ENCODE data around the gene ADNP. TPM values are rescaled to one million over a fixed set of nuclear protein-coding genes. Genes with fewer than 3 reads are reported as not detected.

Gene ADNP
- total RNA-seq, 4 donors from 2014 or later: 51.8 to 64.3 (median 58.2) TPM

DNA sequence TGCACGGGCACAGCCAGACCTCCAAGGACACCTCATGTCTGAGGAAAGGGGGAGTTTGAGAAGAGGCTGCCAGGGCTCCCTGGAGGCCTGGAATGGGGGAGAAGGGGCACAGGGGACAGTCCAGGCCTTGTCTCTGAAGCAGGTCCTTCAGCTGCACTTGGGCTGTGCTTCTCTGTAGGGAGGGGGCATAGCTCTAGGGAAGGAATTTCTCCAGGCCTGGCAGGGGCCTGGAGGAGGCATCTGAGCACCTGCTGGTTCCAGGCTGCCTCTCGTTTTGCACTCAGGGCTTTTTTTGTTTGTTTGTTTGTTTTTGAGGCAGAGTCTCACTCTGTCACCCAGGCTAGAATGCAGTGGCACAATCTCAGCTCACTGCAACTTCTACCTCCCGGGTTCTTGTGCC, 68.7 kb downstream of the ADNP start:
- TF ChIP-seq, protein P1, sequence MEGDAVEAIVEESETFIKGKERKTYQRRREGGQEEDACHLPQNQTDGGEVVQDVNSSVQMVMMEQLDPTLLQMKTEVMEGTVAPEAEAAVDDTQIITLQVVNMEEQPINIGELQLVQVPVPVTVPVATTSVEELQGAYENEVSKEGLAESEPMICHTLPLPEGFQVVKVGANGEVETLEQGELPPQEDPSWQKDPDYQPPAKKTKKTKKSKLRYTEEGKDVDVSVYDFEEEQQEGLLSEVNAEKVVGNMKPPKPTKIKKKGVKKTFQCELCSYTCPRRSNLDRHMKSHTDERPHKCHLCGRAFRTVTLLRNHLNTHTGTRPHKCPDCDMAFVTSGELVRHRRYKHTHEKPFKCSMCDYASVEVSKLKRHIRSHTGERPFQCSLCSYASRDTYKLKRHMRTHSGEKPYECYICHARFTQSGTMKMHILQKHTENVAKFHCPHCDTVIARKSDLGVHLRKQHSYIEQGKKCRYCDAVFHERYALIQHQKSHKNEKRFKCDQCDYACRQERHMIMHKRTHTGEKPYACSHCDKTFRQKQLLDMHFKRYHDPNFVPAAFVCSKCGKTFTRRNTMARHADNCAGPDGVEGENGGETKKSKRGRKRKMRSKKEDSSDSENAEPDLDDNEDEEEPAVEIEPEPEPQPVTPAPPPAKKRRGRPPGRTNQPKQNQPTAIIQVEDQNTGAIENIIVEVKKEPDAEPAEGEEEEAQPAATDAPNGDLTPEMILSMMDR (IDR thresholded peaks at IDR 0.05): no peak
- TF ChIP-seq POLR2A (IDR thresholded peaks at IDR 0.05): no peak
- no peaks in the 10 kb centered on the region for H3K27me3 ChIP-seq
- H3K4me3 ChIP-seq: no peak overlapping the region
- H3K36me3 ChIP-seq: no peaks in the 10 kb centered on the region
- no peaks in the 10 kb centered on the region for H3K4me1 ChIP-seq
- no peaks in the 10 kb centered on the region for H3K9me3 ChIP-seq
- no peak overlapping the region for H3K27ac ChIP-seq
- DNase-seq: no peak

DNA sequence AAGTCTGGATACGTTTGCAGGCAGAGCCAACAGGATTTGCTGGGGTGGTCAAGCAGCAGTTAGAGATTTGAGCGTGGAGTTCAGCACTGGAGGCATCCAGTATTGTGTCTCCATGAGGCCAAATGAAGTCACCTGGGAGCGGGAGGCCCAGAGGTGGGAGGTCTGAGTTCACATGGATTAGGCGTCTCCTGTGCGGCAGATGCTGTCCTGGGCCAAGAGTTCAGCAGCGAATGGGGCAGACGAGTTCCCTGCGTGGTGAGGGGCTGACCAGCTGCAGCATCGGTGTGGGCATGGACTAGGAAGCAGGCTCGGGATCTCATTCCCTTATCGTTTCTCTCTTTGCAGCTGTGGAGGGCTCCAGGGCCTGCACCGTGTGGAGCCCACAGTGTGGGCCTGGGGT, 70.2 kb downstream of the ADNP start:
- H3K4me1 ChIP-seq: peaks cover 0 to 2% (median 0%) of the 10 kb centered on the region in 4 donors
- no peak overlapping the region for H3K4me3 ChIP-seq
- no peak overlapping the region for H3K27ac ChIP-seq
- TF ChIP-seq, protein P1 (IDR thresholded peaks at IDR 0.05): no peak
- no peaks in the 10 kb centered on the region for H3K36me3 ChIP-seq
- no peak for DNase-seq
- H3K27me3 ChIP-seq: no peaks in the 10 kb centered on the region
- no peaks in the 10 kb centered on the region for H3K9me3 ChIP-seq

DNA sequence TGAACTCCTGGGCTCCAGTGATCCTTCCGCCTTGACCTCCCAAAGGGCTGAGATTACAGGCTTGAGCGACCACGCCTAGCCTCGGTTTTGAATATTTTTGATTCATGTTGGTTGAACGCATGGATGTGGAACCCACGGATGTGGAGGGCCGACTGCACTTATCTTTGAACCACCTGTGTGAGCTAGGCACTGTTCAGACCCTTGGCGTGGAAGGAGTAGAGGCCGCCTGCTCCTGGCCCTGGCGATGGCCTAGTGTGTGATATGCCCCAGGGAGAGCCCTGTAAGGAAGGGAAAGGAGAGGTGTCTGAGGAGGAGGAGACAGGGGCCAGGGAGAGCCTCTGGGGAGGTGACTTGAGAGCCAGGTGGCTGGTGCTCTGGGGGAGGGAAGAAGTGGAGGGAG, 72.1 kb downstream of the ADNP start:
- TF ChIP-seq, protein P1 (IDR thresholded peaks at IDR 0.05): no peak
- TF ChIP-seq POLR2A (IDR thresholded peaks at IDR 0.05): no peak
- H3K27me3 ChIP-seq: no peaks in the 10 kb centered on the region
- DNase-seq: no peak
- no peak overlapping the region for H3K27ac ChIP-seq
- H3K9me3 ChIP-seq: no peaks in the 10 kb centered on the region
- peaks cover 0 to 10% (median 0%) of the 10 kb centered on the region in 4 donors for H3K4me1 ChIP-seq
- H3K4me3 ChIP-seq: no peak overlapping the region
- no peaks in the 10 kb centered on the region for H3K36me3 ChIP-seq

DNA sequence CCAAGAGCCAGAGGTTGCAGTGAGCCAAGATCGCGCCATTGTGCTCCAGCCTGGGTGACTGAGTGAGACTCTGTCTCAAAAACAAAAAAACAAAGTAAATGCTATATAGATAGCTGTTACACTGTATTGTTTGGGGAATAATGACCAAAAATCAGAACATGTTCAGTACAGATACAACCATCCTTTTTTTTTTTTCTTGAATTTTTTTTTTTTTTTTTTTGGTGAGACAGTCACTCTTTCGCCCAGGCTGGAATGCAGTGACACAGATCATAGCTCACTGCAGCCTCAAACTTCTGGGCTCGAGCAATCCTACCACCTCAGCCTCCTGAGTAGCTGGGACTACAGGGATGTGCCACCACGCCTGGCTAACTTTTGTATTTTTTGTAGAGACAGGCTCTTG, 72.7 kb downstream of the ADNP start:
- Histone ChIP-seq H3K4me1 (peaks cover 0 to 10% (median 0%) of the 10 kb centered on the region in 4 donors), H3K36me3 (no peaks in the 10 kb centered on the region), H3K27ac (no peak overlapping the region), H3K4me3 (no peak overlapping the region), H3K9me3 (no peaks in the 10 kb centered on the region), H3K27me3 (no peaks in the 10 kb centered on the region)
- TF ChIP-seq POLR2A (IDR thresholded peaks at IDR 0.05): no peak
- TF ChIP-seq, protein P1 (IDR thresholded peaks at IDR 0.05): no peak
- DNase-seq: no peak

DNA sequence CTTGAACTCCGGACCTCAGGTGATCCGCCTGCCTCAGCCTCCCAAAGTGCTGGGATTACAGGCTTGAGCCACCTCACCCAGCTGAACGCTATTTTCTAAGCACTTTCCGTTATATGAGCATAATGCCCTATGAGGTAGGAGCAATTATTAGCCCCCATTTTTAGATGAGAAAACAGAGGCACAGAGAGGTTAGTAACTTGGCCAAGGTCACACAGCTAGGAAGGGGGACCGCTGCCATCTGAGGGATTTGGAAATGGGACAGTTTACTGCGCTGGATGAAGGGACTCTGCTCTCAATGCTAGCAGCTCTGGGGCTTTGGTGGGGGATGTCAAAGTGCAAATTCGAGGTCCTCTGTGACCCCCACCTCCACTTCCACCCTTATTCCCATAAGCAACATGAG, 73.9 kb downstream of the ADNP start:
- H3K27me3 ChIP-seq: no peaks in the 10 kb centered on the region
- no peaks in the 10 kb centered on the region for H3K36me3 ChIP-seq
- no peaks in the 10 kb centered on the region for H3K9me3 ChIP-seq
- H3K27ac ChIP-seq: no peak overlapping the region
- DNase-seq: no peak
- H3K4me1 ChIP-seq: peaks cover 0 to 10% (median 0%) of the 10 kb centered on the region in 4 donors
- no peak overlapping the region for H3K4me3 ChIP-seq
- TF ChIP-seq, protein P1 (IDR thresholded peaks at IDR 0.05): no peak
- TF ChIP-seq POLR2A (IDR thresholded peaks at IDR 0.05): no peak

DNA sequence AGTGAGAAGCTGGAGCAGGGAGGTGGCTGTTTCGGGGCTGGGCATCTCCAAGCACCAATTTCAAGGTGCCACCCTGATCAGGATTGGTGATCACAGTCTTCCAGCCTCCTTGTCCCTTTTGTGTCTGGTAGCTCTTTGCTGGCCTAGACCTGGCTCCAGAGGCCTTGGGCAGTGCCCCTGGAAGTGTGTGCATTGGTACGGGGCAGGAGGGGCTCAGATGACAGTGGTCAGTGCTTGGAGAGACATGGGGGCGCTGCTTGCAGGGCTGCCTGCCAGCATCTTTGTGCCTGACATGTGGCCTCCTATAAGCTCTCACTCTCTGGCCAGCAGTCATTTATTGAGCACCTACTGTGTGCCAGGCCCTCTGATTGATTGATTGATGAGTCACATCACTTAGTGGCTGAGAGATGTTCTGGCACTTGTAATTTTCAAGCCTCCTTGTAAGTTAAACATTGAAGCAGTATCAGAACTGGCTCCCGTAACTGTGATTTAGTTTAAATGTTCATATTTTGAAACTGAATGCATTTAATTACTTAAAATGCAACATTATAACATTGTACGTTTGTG, 74.7 kb downstream of the ADNP start:
- H3K9me3 ChIP-seq: no peaks in the 10 kb centered on the region
- no peaks in the 10 kb centered on the region for H3K36me3 ChIP-seq
- H3K27ac ChIP-seq: peak overlapping the region in 1 of 4 donors; percentile 52
- H3K4me3 ChIP-seq: no peak overlapping the region
- no peak for DNase-seq
- H3K27me3 ChIP-seq: no peaks in the 10 kb centered on the region
- no peak for TF ChIP-seq POLR2A (IDR thresholded peaks at IDR 0.05)
- TF ChIP-seq, protein P1 (IDR thresholded peaks at IDR 0.05): no peak
- peaks cover 0 to 10% (median 0%) of the 10 kb centered on the region in 4 donors for H3K4me1 ChIP-seq

Measured in Peyer's patch (tissue), 4 donors.